GM23248 (cell line): ENCODE measurements around the gene KRTAP4-12. TPM values are rescaled to one million over a fixed set of nuclear protein-coding genes. Genes with fewer than 3 reads are reported as not detected.
"Not testable (repeated sequence)": the region's sequence is repeated elsewhere in the genome, so short reads cannot be mapped to it uniquely, and the experiment has no call there.

Experiments
- DNase-seq: peaks from one replicate; pipeline ENCODE4 v3.0.0-alpha.2; 2015
- H2AFZ ChIP-seq: fragments of 200-600 bp; sonication (generic); 2 replicates; pipeline ENCODE4 v1.6.1; 2016; ENCODE audit warnings: antibody characterized with exemption
- H3F3A ChIP-seq: fragments of 200-600 bp; sonication (generic); 2 replicates; pipeline ENCODE4 v1.6.1; 2016; ENCODE audit warnings: mild to moderate bottlenecking, antibody characterized with exemption, mixed run types; ENCODE audit not compliant: insufficient read depth
- H3K27ac ChIP-seq: fragments of 200-600 bp; sonication (generic); 2 replicates; pipeline ENCODE4 v1.5.1; 2016; ENCODE audit warnings: mild to moderate bottlenecking
- H3K27me3 ChIP-seq: fragments of 200-600 bp; sonication (generic); replicated peaks from 2 replicates; pipeline ENCODE4 v1.6.1; 2016; ENCODE audit warnings: mild to moderate bottlenecking; ENCODE audit not compliant: insufficient read depth
- H3K36me3 ChIP-seq: fragments of 200-600 bp; sonication (generic); 2 replicates; pipeline ENCODE4 v1.6.1; 2016; ENCODE audit warnings: low read depth, mild to moderate bottlenecking
- H3K4me1 ChIP-seq: fragments of 200-600 bp; sonication (generic); 2 replicates; pipeline ENCODE4 v1.6.1; 2016; ENCODE audit warnings: mild to moderate bottlenecking; ENCODE audit not compliant: insufficient read depth
- H3K4me2 ChIP-seq: fragments of 200-600 bp; sonication (generic); one replicate; pipeline ENCODE4 v1.6.1; 2016; ENCODE audit warnings: mild to moderate bottlenecking; ENCODE audit not compliant: unreplicated experiment
- H3K4me3 ChIP-seq: fragments of 200-600 bp; sonication (generic); 2 replicates; pipeline ENCODE4 v1.5.1; 2016; ENCODE audit warnings: mild to moderate bottlenecking
- H3K79me2 ChIP-seq: fragments of 200-600 bp; sonication (generic); 2 replicates; pipeline ENCODE4 v1.6.1; 2016; ENCODE audit warnings: mild to moderate bottlenecking; ENCODE audit not compliant: insufficient read depth
- H3K9ac ChIP-seq: fragments of 200-600 bp; sonication (generic); 2 replicates; pipeline ENCODE4 v1.6.1; 2016; ENCODE audit warnings: mild to moderate bottlenecking
- H3K9me2 ChIP-seq: fragments of 200-600 bp; sonication (generic); 2 replicates; pipeline ENCODE4 v1.6.1; 2016; ENCODE audit warnings: mixed run types, mild to moderate bottlenecking, moderate library complexity; ENCODE audit not compliant: insufficient read depth
- H3K9me3 ChIP-seq: fragments of 200-600 bp; sonication (generic); one replicate; pipeline ENCODE4 v1.6.1; 2017; ENCODE audit warnings: low read depth
- H4K20me1 ChIP-seq: fragments of 200-600 bp; sonication (generic); 2 replicates; pipeline ENCODE4 v1.6.0; 2016; ENCODE audit not compliant: insufficient read depth
- EZH2 ChIP-seq: fragments of 200-600 bp; sonication (generic); IDR thresholded peaks from 2 replicates; pipeline ENCODE4 v1.6.1; 2018; ENCODE audit warnings: antibody characterized with exemption, mild to moderate bottlenecking; ENCODE audit not compliant: insufficient read depth, poor library complexity, severe bottlenecking
- EZH2phosphoT487 ChIP-seq: fragments of 200-600 bp; sonication (generic); IDR thresholded peaks from 2 replicates; pipeline ENCODE4 v1.6.1; 2018; ENCODE audit warnings: antibody characterized with exemption, moderate library complexity, mild to moderate bottlenecking, low read depth; ENCODE audit not compliant: insufficient read depth
- WGBS, 2 experiments: methylation state at CpG; one replicate each; pipeline ENCODE4 v1.1.6; 2015 to 2017; ENCODE audit warnings: low lambda C conversion rate in 2 of 2, low coverage in 1 of 2; ENCODE audit errors: missing lambda C conversion rate in 2 of 2; 5-methylcytosine and 5-hydroxymethylcytosine counted together
- in situ Hi-C: fragments of 300-500 bp; cut with MboI; formaldehyde crosslinking; loops from 2 replicates; pipeline ENCODE4 v1.15.0; 2020
- polyA plus RNA-seq: library from polyadenylated mRNA; unstranded; fragments of >200 nt; fragmentation: Nextera tagmentation; extraction: Ambion mirVana; gene quantifications from 2 replicates; pipeline ENCODE4 v1.2.1, GENCODE V29; 2016
- total RNA-seq: library from RNA; depleted of rRNA; stranded (reverse); fragments of >200 nt; shearing (Covaris generic); gene quantifications from 2 replicates; pipeline ENCODE4 v1.2.3, GENCODE V29; 2014

The KRTAP4-12 gene
- total and polyA plus RNA-seq, 2 experiments from 2014 or later = 1.7 TPM; not detected in 1

DNA sequence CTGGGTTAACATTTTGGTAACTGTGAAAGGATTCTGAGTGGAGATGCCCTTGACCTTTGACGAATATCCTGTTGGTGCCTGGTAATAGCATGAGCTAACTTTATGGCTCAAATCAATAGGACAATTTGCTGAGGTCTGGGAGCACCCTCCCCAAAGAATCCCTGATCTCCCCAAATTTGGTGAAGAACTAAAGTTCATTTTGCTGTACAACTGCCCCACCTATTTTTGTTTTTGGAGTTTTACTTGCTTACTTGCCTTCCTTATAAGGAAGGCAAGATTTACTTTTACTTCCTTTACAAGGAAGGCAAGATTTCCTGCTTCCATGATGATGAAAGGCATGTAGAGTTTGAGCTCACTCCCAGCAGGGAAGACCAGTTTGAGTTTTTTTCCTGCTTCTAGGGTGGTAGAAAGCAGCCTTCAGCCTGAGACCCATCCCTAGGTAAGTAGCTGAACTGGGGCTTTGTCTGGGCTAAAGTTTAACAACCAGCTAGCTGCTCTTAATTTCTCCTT is 16.0 kb downstream of the KRTAP4-12 start:
- TF ChIP-seq EZH2phosphoT487 = no peak
- no peak for TF ChIP-seq EZH2
- Histone ChIP-seq H3F3A (peaks cover 27% of the 10 kb centered on the region), H3K9ac (no peak overlapping the region), H3K36me3 (peaks cover 7% of the 10 kb centered on the region; the same call in 1 of the 2 replicates), H3K27ac (no peak overlapping the region), H3K9me3 (no peaks in the 10 kb centered on the region), H4K20me1 (no peaks in the 10 kb centered on the region), H2AFZ (0 out of 2 replicates have a peak overlapping the region, but pooled peaks have one; percentile 7), H3K4me2 (no peak overlapping the region), H3K4me1 (peaks cover 28% of the 10 kb centered on the region), H3K79me2 (no peaks in the 10 kb centered on the region), H3K27me3 (no peaks in the 10 kb centered on the region), H3K9me2 (0 out of 2 replicates have a peak, but pooled peaks cover 7% of the 10 kb centered on the region), H3K4me3 (peak overlapping the region; percentile 31; the same call in 1 of the 2 replicates)
- WGBS, 2 experiments = 64 to 67% methylated on average over 1 of the region's 1 CpG
- in situ Hi-C loops = no loop called here
- DNase-seq = no peak

DNA sequence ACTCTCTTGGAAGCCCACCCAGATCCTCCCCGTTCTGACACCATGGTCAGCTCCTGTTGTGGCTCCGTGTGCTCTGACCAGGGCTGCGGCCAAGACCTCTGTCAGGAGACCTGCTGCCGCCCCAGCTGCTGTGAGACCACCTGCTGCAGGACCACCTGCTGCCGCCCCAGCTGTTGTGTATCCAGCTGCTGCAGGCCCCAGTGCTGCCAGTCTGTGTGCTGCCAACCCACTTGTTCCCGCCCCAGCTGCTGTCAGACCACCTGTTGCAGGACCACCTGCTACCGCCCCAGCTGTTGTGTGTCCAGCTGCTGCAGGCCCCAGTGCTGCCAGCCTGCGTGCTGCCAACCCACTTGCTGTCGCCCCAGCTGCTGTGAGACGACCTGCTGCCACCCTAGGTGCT is 18.6 kb downstream of the KRTAP4-12 start, which contains the start of gene KRTAP4-9:
KRTAP4-9 (plus strand) TSS at position 43 of the 400 bp plus-strand sequence; CDS start at position 43, 0 bp downstream.
- H3K27me3 ChIP-seq, H3K4me3 ChIP-seq, H3K9ac ChIP-seq, H3K9me2 ChIP-seq, in situ Hi-C loops, H4K20me1 ChIP-seq, H3K9me3 ChIP-seq, H2AFZ ChIP-seq, DNase-seq, H3K79me2 ChIP-seq, H3K36me3 ChIP-seq: not testable (repeated sequence)
- Histone ChIP-seq H3K4me2 (peak within 1 kb of the TSS; percentile 55), H3K27ac (peak within 1 kb of the TSS; percentile 72), H3F3A (peaks cover 33% of the 10 kb centered on the region), H3K4me1 (peaks cover 30% of the 10 kb centered on the region)
- WGBS, 2 experiments = 74 to 79% methylated on average over 9 to 10 of the region's 10 CpGs

DNA sequence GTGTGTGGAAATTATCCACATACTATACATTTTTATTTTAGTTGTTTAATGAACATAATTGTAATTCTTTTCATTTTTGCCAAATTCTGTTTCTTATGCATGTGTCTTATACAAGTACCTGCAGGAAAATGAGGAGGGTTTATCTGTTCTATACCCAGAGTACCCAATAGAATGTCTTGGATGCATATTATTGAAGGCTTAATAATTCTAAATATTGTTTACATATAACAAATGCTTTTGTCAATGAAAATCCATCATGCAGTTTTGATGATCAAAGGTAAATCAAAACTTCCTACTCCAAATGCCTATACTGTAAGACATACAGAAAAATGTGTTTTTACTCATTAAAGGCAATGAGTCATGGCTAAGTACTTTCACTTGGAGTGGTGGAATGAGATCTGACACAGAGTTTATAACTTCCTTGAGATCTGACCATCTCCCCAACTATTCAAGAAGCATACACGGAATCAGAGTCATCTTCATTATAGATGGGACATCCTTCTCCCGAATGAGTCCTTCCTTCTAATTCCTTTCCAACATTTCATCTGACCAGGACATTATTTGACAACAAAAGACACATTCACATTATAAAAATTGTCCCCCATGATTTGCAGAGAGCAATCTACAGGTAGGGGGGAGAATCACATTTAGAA is 19.5 kb downstream of the KRTAP4-12 start:
- H3K4me3 ChIP-seq, H2AFZ ChIP-seq, H3K9me2 ChIP-seq, H3K9me3 ChIP-seq, H3K79me2 ChIP-seq, H3K36me3 ChIP-seq, H3K27me3 ChIP-seq, in situ Hi-C loops, H4K20me1 ChIP-seq, H3K9ac ChIP-seq: not testable (repeated sequence)
- Histone ChIP-seq H3F3A (peaks cover 42% of the 10 kb centered on the region), H3K4me2 (peak overlapping the region; percentile 55), H3K4me1 (peaks cover 37% of the 10 kb centered on the region), H3K27ac (peak overlapping the region; percentile 72)
- peak; percentile 74 for DNase-seq
- 0% methylated on average over 2 of the region's 2 CpGs for WGBS, 2 experiments

DNA sequence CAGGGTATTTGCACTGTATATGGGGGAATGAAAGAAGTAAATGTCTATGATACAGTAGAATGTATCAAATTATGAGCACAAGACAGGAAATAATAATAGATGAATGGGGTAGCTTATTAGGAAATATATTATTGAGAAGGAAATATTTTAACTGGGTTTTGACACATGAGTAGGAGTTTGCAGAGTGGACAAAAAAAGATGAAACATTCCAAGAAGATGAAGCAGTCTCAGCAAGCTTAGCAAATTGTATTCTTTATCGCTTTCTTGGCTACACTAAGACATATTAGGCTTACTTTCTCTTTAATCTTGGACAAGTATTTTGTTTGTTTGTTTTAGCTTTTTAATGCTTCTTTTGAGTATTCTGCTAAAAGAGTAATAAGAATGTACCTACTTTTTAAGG is 20.1 kb downstream of the KRTAP4-12 start:
- Histone ChIP-seq H3K79me2 (no peaks in the 10 kb centered on the region), H3K27me3 (no peaks in the 10 kb centered on the region), H3K9ac (no peak overlapping the region), H4K20me1 (no peaks in the 10 kb centered on the region), H3K4me2 (peak overlapping the region; percentile 55), H3K4me3 (no peak overlapping the region), H3F3A (peaks cover 48% of the 10 kb centered on the region), H3K36me3 (no peaks in the 10 kb centered on the region), H3K9me2 (0 out of 2 replicates have a peak, but pooled peaks cover 7% of the 10 kb centered on the region), H3K27ac (peak overlapping the region; percentile 8), H3K4me1 (peaks cover 43% of the 10 kb centered on the region), H2AFZ (no peak overlapping the region), H3K9me3 (no peaks in the 10 kb centered on the region)
- 65 to 68% methylated on average over 1 of the region's 1 CpG for WGBS, 2 experiments
- TF ChIP-seq EZH2phosphoT487 (no peak), EZH2 (no peak)
- DNase-seq = peak; percentile 24
- in situ Hi-C loops = no loop called here
